Panc1 (cell line): ENCODE results near the gene BMP7. TPM values are rescaled to one million over a fixed set of nuclear protein-coding genes. Genes with fewer than 3 reads are reported as not detected.

Experiments used
- ATAC-seq: fragments of 200-7000 bp; cut with Tn5 transposase; 2 replicates; pipeline ENCODE4 v1.9.1; 2020; ENCODE audit warnings: mild to moderate bottlenecking, moderate library complexity
- BruUV-seq: library from RNA; stranded (reverse); fragments of 400-500 nt; replicated peaks from 2 replicates; lab custom pipeline; 2021; lab: Mats Ljungman, UMichigan
- CTCF ChIA-PET: fragments of 300-600 bp; sonication (Branson Sonifier 250); formaldehyde crosslinking; loops from one replicate; lab custom pipeline; 2022; ENCODE audit warnings: antibody characterized with exemption; lab: Charles Lee
- POLR2A ChIA-PET: fragments of 300-600 bp; sonication (Branson Sonifier 250); formaldehyde crosslinking; loops from one replicate; lab custom pipeline; 2022; ENCODE audit warnings: antibody characterized with exemption; lab: Charles Lee
- DNase-seq: peaks from one replicate; pipeline ENCODE4 v3.0.0-alpha.2; 2010; ENCODE audit warnings: low read depth, low spot score
- H3K27ac ChIP-seq: 2 replicates; pipeline ENCODE4 v1.5.1; 2011; ENCODE audit warnings: mild to moderate bottlenecking, low read length, inconsistent platforms
- H3K27me3 ChIP-seq: fragments of 200-500 bp; sonication (Bioruptor generic); 2 replicates; pipeline ENCODE4 v1.6.0; 2014; ENCODE audit warnings: low read length, inconsistent platforms; ENCODE audit not compliant: control insufficient read depth, insufficient read depth
- H3K36me3 ChIP-seq: fragments of 200-500 bp; sonication (Bioruptor generic); 2 replicates; pipeline ENCODE4 v1.5.1; 2014; ENCODE audit warnings: inconsistent platforms, mild to moderate bottlenecking, low read length, moderate library complexity; ENCODE audit not compliant: control insufficient read depth, insufficient read depth
- H3K4me1 ChIP-seq: 2 replicates; pipeline ENCODE4 v1.5.1; 2011; ENCODE audit warnings: inconsistent platforms, mild to moderate bottlenecking, low read length, moderate library complexity; ENCODE audit not compliant: control insufficient read depth, insufficient read depth
- H3K4me3 ChIP-seq, 2 experiments: 2 replicates each; pipeline ENCODE4 v1.5.1; 2011 to 2012; ENCODE audit warnings: low read depth in 2 of 2, low read length in 2 of 2, mild to moderate bottlenecking in 2 of 2, inconsistent platforms in 1 of 2, moderate library complexity in 1 of 2
- H3K9me3 ChIP-seq: fragments of 200-500 bp; sonication (Bioruptor generic); 2 replicates; pipeline ENCODE4 v1.5.1; 2014; ENCODE audit warnings: low read depth, mild to moderate bottlenecking, inconsistent platforms, low read length, moderate library complexity; ENCODE audit not compliant: control insufficient read depth, insufficient read depth
- CTCF ChIP-seq: fragments of 450-650 bp; IDR thresholded peaks from 2 replicates; pipeline ENCODE4 v1.5.1; 2017; ENCODE audit warnings: mild to moderate bottlenecking
- POLR2AphosphoS5 ChIP-seq: IDR thresholded peaks from 2 replicates; pipeline ENCODE4 v1.6.1; 2012; ENCODE audit warnings: mild to moderate bottlenecking, low read depth, low read length, moderate library complexity
- REST ChIP-seq, 2 experiments: IDR thresholded peaks; 2 replicates each; pipeline ENCODE4 v1.6.1; 2011 to 2012; ENCODE audit warnings: low read depth in 2 of 2, control low read depth in 1 of 2, low read length in 1 of 2, mild to moderate bottlenecking in 1 of 2, moderate library complexity in 1 of 2; ENCODE audit not compliant: insufficient read depth in 1 of 2
- SIN3A ChIP-seq: IDR thresholded peaks from 2 replicates; pipeline ENCODE4 v1.6.1; 2012; ENCODE audit warnings: low read depth, mild to moderate bottlenecking, low read length, moderate library complexity, borderline replicate concordance; ENCODE audit not compliant: insufficient read depth
- TCF7L2 ChIP-seq: IDR thresholded peaks from 2 replicates; pipeline ENCODE4 v1.6.1; 2011; ENCODE audit warnings: mild to moderate bottlenecking, low read depth, low read length, inconsistent platforms
- in situ Hi-C: cut with HindIII; loops from 2 replicates; pipeline ENCODE4 v1.10.0; 2016; ENCODE audit warnings: low sequenced_read_pairs, low pct_unique_long_range_greater_than_20kb
- intact Hi-C: fragments of 100-400 bp; cut with micrococcal nuclease; formaldehyde crosslinking; loops from one replicate; pipeline ENCODE4 v1.10.0; 2022; ENCODE audit not compliant: unreplicated experiment
- total RNA-seq: library from RNA; stranded (reverse); gene quantifications from one replicate; pipeline ENCODE4 v1.2.1, GENCODE V29; 2021; ENCODE audit not compliant: unreplicated experiment

Gene BMP7
- total RNA-seq, 1 experiment from 2014 or later: 11.5 TPM

GRCh38 chr20:57244221-57244585 lies 22.2 kb downstream of the BMP7 start:
- POLR2A ChIA-PET: no interaction called here
- peak; percentile 58 for ATAC-seq
- no TSS peak for BruUV-seq

GRCh38 chr20:57243480-57244220 lies 22.8 kb downstream of the BMP7 start:
- peak; percentile 72 for ATAC-seq
- POLR2A ChIA-PET: no interaction called here
- Histone ChIP-seq H3K27ac (no peak overlapping the region), H3K4me1 (no peaks in the 10 kb centered on the region), H3K9me3 (no peaks in the 10 kb centered on the region), H3K4me3 (no peak overlapping the region), H3K36me3 (no peaks in the 10 kb centered on the region), H3K27me3 (no peaks in the 10 kb centered on the region)
- CTCF ChIA-PET: no interaction called here
- no peak for DNase-seq
- intact Hi-C loops: no loop called here
- no TSS peak for BruUV-seq
- in situ Hi-C loops: no loop called here
- no peak for TF ChIP-seq CTCF
- no peak for TF ChIP-seq SIN3A
- no peak for TF ChIP-seq TCF7L2
- no peak for TF ChIP-seq REST (IDR thresholded peaks at IDR 0.05; ENCODE audit: insufficient read depth in 1 of 2, low read depth in 2 of 2, low read length in 1 of 2)
- TF ChIP-seq POLR2AphosphoS5: no peak

More at GRCh38 chr20:57244221-57244585, 22.2 kb downstream of the BMP7 start:
- no peak for TF ChIP-seq POLR2AphosphoS5
- TF ChIP-seq TCF7L2: no peak
- TF ChIP-seq SIN3A: no peak
- no peak for TF ChIP-seq REST (IDR thresholded peaks at IDR 0.05; ENCODE audit: insufficient read depth in 1 of 2, low read depth in 2 of 2, low read length in 1 of 2)
- no peak for TF ChIP-seq CTCF
- intact Hi-C loops: no loop called here
- H3K9me3 ChIP-seq: no peaks in the 10 kb centered on the region
- CTCF ChIA-PET: no interaction called here
- H3K4me3 ChIP-seq: no peak overlapping the region
- no peaks in the 10 kb centered on the region for H3K4me1 ChIP-seq
- in situ Hi-C loops: no loop called here
- H3K27ac ChIP-seq: no peak overlapping the region
- no peak for DNase-seq
- no peaks in the 10 kb centered on the region for H3K36me3 ChIP-seq
- H3K27me3 ChIP-seq: no peaks in the 10 kb centered on the region
